ENCODE measurements around the gene ACADSB.

Gene ACADSB

GRCh38 chr10:122990278-122990677, 18.5 kb upstream of the ACADSB start:
- in situ Hi-C loops (cut with HindIII; ENCODE audit: low sequenced_read_pairs): no loop called here
- no peak for DNase-seq (ENCODE audit: low read depth, low spot score)
- no peak overlapping the region for H3K4me3 ChIP-seq (ENCODE audit: low read depth, low read length)
- no peak for TF ChIP-seq CTCF (IDR thresholded peaks at IDR 0.05; ENCODE audit: low read depth, low read length)

GRCh38 chr10:122992031-122992585, 16.7 kb upstream of the ACADSB start:
- H3K4me3 ChIP-seq (ENCODE audit: low read depth, low read length): no peak overlapping the region
- DNase-seq (ENCODE audit: low read depth, low spot score): no peak
- TF ChIP-seq CTCF (IDR thresholded peaks at IDR 0.05; ENCODE audit: low read depth, low read length): no peak
- in situ Hi-C loops (cut with HindIII; ENCODE audit: low sequenced_read_pairs): no loop called here

GRCh38 chr10:122993797-122994336, 14.9 kb upstream of the ACADSB start:
- no peak for TF ChIP-seq CTCF (IDR thresholded peaks at IDR 0.05; ENCODE audit: low read depth, low read length)
- H3K4me3 ChIP-seq (ENCODE audit: low read depth, low read length): no peak overlapping the region
- in situ Hi-C loops (cut with HindIII; ENCODE audit: low sequenced_read_pairs): no loop called here
- DNase-seq (ENCODE audit: low read depth, low spot score): no peak

GRCh38 chr10:122995936-122996335, 12.9 kb upstream of the ACADSB start:
- H3K4me3 ChIP-seq (ENCODE audit: low read depth, low read length): no peak overlapping the region
- no peak for DNase-seq (ENCODE audit: low read depth, low spot score)
- no peak for TF ChIP-seq CTCF (IDR thresholded peaks at IDR 0.05; ENCODE audit: low read depth, low read length)
- in situ Hi-C loops (cut with HindIII; ENCODE audit: low sequenced_read_pairs): no loop called here

- in situ Hi-C loops (cut with HindIII; ENCODE audit: low sequenced_read_pairs): no loop called here
- H3K4me3 ChIP-seq (ENCODE audit: low read depth, low read length): no peak overlapping the region
- no peak for DNase-seq (ENCODE audit: low read depth, low spot score)
- TF ChIP-seq CTCF (IDR thresholded peaks at IDR 0.05; ENCODE audit: low read depth, low read length): no peak
Measured at GRCh38 chr10:122997864-122998263, 10.9 kb upstream of the ACADSB start.

GRCh38 chr10:122998360-122998917, 10.4 kb upstream of the ACADSB start:
- H3K4me3 ChIP-seq (ENCODE audit: low read depth, low read length): no peak overlapping the region
- in situ Hi-C loops (cut with HindIII; ENCODE audit: low sequenced_read_pairs): no loop called here
- TF ChIP-seq CTCF (IDR thresholded peaks at IDR 0.05; ENCODE audit: low read depth, low read length): no peak
- DNase-seq (ENCODE audit: low read depth, low spot score): no peak

Data from astrocyte of the spinal cord (primary cell).